NCI-H748 treated with DMSO at 0.1 percent for 48 hours (cell line): ENCODE data around the gene ULK4.
"Not testable (repeated sequence)": the region's sequence is repeated elsewhere in the genome, so short reads cannot be mapped to it uniquely, and the experiment has no call there.

ENCODE experiments used
- DNase-seq: peaks from one replicate; lab custom pipeline; 2025; lab: John Stamatoyannopoulos, UW

The ULK4 gene

DNA sequence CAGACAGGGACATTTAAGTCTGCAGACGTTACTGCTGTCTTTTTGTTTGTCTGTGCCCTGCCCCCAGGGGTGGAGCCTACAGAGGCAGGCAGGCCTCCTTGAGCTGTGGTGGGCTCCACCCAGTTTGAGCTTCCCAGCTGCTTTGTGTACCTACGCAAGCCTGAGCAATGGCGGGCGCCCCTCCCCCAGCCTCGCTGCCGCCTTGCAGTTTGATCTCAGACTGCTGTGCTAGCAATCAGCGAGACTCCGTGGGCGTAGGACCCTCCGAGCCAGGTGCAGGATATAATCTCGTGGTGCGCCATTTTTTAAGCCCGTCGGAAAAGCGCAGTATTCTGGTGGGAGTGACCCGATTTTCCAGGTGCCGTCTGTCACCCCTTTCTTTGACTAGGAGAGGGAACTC, 314.2 kb downstream of the ULK4 start:
- not testable (repeated sequence) for DNase-seq

GRCh38 chr3:41640076-41640475, 321.8 kb downstream of the ULK4 start:
- DNase-seq, result no peak

GRCh38 chr3:41638381-41638780, 323.5 kb downstream of the ULK4 start:
- no peak for DNase-seq

- no peak for DNase-seq
Observed at GRCh38 chr3:41632700-41633099, 329.2 kb downstream of the ULK4 start.

DNA sequence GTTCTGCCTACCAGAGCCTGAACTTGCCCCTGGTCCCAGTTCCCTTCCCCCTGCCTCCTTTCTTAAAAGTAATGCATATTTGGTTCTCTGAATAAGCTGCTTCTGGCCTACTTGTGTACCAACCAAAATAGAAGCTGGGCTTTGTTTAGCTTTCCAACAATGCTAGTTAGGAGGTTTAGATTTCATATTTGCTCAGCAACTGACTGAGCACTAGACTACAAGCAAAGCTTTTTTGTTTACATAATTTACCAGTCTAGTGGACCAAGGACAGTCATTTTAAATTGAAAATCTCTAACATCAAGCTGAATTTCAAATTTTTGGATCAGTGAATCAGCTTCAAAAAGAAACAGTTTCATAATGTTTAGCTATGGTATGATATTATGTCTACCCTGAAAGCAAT, 331.2 kb downstream of the ULK4 start:
- no peak for DNase-seq

DNA sequence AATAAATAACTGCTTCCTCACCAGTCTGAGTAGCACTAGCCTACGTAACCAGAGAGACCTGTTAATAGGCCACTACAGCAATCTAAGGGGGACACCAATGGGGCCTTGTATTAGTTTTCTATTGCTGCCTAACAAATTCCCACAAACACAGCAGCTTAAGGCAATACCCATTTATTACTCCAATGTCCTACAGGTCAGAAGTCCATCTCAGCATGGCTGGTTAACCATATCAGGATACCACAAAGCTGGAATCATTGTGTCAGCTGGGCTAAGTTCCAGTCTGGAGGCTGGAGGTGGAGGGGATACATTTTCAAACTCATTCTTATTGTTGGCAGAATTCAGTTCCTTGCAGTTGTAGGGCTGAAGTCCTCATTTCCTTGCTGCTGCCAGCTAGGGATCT, 331.9 kb downstream of the ULK4 start:
- DNase-seq, result no peak

GRCh38 chr3:41629072-41629471, 332.8 kb downstream of the ULK4 start:
- no peak for DNase-seq

DNA sequence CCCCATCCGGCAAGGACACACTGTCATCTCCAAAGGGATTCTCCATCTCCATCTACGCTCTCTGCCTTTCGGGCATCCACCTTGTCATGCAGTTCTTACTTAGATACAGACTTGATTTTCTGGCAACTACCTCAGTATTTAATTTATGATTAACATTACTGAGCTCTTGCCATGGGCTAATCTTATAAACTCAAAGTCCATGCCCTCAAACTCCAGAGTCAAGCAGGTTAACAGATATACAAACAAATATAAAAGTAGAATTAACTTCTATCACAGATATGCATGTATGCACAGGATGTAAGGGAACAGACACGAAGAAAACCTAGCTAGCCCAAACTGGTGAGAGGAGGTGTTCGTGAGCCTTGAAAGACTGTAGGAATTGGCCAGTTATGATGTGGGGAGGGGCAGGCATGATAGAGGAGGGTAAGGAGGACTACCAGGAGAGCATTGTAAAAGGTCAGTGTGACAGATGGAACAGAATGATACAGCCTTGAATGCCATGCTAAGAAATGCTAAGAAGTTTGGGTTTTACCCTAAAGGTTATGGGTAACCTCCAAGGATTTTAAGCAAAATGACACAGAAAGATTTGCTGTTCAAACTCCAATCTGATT, 334.3 kb downstream of the ULK4 start:
- no peak for DNase-seq

GRCh38 chr3:41612853-41613252, 349.1 kb downstream of the ULK4 start:
- DNase-seq, result no peak

GRCh38 chr3:41611008-41611407, 350.9 kb downstream of the ULK4 start:
- DNase-seq, result no peak

DNA sequence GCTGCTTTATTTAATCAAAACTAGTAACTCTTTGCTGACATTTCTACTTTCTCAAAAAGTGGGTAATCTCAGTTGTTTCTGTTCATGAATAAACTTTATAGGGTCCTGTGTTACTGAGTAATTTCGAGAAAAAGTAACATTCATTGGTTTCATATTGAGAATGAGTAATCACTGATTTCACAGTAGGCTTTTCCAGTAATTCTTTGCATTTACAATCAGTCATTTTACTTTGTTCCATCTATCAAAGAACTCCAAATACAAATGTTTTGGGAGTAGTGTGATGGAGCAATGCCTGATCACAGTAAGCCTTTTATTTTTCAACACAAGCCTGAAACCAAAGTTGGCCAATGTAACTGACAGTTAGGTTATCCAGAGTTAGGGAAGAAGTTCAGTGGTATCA, 353.6 kb downstream of the ULK4 start:
- DNase-seq, result no peak

- no peak for DNase-seq
Observed at GRCh38 chr3:41603807-41604206, 358.1 kb downstream of the ULK4 start.

GRCh38 chr3:41602121-41602520, 359.8 kb downstream of the ULK4 start:
- DNase-seq, result no peak

GRCh38 chr3:41601404-41601987, 360.4 kb downstream of the ULK4 start:
- no peak for DNase-seq

DNA sequence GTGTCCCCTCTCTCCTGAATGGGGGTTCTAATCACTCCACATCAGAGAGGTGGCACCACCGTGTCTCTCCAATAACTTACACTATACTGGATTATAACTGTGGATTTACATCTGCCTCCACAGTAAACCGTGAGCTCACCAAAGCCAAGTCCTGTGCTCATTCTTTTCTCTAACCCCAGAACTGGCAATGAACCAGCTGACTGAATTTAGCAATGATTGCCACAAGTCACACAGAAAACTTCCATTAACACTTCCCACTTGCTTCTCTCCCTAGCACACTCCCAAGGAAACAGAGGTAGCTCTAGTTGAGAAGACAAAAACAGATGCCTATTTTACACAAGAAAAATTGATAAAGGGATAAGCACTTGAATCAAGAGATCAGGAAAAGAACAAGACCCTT, 361.3 kb downstream of the ULK4 start:
- no peak for DNase-seq

DNA sequence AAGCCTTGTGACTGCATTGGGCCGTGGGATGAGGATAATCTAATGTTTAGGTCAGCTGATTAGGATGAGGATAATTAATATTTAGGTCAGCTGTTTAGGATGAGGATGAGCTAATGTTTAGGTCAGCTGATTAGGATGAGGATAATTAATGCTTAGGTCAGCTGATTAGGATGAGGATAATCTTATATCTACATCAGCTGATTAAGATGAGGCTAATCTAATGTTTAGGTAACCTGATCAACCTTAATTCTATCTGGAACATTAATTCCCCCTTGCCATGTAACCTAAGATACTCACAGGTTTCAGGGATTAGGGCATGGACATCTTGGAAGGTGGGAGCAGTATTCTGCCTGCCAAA, 362.8 kb downstream of the ULK4 start:
- DNase-seq, result no peak

- DNase-seq, result no peak
Observed at GRCh38 chr3:41598402-41599126, 363.3 kb downstream of the ULK4 start.

DNA sequence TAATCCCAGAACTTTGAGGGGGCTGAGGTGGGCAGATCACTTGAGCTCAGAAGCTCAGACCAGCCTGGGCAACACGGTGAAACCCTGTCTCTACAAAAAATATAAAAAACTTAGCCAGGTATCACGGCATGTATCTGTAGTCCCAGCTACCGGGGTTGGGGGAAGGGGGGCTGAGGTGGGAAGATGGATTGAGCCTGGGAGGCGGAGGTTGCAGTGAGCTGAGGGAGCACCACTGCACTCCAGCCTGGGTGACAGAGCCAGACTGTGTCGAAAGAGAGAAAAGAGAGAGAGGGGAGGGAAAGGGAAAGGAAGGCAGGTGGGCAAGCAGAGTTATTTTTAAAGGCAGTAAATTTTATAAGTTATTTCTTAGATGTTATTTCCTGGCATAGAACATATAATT, 368.1 kb downstream of the ULK4 start:
- DNase-seq, result no peak

DNA sequence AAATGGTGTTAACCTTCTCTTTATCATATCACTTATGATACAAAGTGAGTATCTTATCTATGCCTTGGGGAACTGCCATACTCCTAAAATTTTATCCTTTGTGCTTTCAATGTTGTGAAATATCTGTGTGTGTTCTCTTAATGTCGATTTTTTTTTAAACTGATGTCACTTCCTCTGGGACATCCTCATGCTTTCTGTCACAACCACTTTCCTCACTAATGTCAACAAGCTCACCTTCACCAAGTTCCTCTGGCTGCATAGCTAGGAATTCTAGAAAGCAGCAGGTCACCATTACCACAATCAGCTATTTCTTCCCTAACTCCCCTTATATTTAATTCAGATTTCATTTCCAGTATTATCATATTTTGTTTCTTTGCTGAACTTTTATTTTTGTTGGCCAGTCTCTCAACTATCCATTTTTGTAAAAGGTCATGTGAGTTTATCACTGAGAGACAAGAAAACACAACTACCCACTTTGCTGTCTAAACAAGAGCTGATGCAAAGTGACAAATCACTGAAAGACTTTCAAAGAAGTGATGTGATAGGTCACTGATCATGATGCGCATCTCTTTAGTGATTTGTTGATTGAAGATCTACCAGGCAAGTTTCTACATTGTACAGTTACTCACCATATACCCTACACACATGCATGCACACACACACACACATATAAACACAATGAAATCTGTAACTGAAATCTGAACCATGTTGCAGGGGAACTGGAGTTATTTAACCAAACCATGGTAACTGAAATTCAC, 369.0 kb downstream of the ULK4 start:
- no peak for DNase-seq

GRCh38 chr3:41583014-41583413, 378.9 kb downstream of the ULK4 start:
- no peak for DNase-seq

DNA sequence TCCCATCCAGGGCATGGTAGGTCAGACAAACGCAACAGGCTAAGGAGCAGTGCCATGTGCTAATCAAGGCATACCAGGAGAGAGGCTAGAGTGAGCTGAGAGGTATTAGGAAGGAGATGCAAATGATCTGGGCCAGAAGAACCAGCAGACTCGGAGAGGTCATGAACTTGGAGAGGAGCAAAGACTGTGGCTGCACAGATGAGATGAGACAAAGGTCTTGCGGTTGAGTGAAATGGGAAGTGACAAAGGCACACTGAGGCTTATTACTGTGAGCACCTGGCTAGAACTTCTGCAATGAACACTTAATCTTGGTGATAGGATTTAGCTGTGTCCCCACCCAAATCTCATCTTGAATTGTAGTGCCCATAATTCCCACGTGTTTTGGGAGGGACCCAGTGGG, 380.2 kb downstream of the ULK4 start:
- DNase-seq, result no peak

DNA sequence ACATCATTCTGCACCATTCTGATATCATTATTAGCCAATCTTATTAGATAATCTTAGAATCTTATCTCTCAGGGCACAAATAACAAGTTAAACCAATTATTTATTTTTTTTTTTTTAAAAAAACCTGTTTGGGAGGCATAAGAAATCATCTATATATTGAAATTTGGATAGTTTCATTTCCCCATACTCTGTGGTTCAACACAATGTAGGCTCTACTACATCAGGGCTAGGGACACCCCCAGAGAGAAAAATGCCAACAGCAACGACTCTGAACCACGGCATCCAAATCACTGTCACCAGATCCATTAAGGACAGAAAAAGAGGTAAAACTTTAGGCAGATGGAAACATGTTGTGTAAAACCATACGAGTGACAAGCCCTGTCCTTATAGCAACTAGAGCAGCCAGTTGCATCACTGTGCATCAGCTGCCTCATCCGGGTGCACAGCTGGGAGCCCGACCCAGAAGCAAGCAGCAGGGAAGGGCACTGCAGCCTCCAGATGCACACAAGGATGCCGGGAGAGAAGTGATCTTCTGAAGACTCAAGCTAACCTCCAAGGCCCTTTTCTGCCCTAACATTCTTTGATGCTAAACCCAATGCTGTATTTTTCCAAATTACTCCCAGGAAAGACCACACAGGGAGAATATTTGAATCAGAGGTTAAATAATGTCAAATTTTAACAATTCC, 381.5 kb downstream of the ULK4 start:
- no peak for DNase-seq
